NCI-H2029 (cell line): ENCODE data around the gene ARF1.

Experiments
- DNase-seq: peaks from one replicate; lab custom pipeline; 2025; lab: John Stamatoyannopoulos, UW

Gene ARF1

DNA sequence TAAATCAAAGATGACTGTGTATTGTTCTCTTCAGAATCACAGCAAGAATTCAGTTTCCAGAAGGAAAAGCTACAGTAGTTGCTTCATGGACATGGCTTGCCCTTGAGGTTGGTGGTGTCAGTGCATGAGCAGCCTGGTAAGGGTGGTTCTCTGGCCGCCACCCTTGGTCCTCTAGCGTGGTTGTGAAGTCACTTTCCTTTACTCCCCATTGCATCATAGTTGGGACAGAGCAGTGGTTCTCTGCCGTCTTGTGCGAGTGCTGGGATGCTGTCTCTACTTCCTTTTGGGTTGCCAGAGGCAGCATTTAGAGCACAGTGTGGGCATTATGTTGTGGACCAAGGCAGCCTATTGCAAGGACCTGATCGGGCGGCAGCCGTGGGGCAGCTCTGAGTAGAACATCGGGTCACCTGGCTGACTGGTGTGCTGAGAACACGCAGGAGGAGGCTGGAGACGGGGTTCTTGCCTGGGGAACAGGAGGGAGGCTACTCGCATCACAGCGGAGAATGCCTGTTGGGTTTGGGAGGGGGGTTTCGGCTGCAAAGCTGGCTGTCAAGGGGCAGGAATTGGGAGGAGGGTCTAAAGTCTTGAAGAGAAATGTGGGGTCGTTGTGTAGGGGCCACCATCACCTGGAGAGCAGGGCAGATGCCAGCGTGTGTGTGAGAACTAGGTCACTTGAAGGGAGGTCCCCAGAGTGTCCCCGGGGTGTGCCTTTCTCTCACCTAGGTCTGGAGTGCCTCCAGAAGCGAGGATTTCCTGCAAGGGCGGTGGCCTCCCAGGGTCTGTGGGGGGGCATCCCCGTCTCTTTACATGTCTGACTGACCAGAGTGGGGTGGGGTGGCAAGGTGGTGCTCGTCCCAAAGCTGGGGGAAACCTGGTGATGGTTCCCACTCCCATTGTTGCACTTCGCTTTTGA is 6.3 kb downstream of the ARF1 start:
- no peak for DNase-seq

DNA sequence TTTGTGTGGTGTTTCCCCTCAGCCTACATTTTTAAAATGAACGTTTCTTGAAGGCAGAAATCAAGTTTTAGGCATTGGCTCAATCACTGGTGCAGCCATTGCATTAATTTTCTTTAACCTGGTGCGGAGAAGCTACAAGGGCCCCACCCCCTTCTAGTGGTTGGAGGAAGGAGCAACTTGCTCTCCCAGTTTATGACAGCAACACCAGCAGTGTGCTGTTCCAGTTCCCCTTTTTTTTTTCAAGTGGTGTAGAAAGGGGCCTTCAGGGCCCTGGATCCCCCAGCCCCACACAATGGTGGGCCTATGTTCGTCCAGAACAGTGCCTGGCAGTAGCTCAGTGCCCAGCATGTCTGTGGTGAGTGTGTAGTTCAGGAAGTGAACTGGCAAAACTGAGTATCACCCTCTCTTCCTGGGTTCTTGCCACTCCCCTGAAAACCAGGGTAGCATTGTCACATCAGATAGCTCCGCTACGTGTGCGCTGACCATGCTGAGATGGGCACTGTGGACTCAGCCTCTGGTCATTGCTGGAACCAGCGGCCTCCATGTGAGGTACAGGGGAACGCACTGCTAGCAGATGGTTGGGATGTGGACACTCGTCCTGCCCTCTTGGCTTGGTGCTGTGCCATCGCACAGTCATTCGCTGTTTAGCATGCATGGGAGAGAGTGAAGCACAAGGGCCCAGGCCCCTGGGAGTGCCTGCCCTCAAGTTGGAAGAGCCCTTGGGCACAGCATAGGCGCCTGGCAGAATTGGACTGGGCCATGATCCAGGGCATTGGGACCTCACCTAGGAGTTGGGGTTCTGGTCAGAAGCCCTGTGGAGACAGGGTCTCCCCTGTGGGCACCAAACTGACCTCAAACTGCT is 7.2 kb downstream of the ARF1 start:
- DNase-seq: no peak

- no peak for DNase-seq
Observed at GRCh38 chr1:228090613-228091081, 8.1 kb downstream of the ARF1 start.

GRCh38 chr1:228091084-228091483 is 8.6 kb downstream of the ARF1 start:
- DNase-seq: no peak

DNA sequence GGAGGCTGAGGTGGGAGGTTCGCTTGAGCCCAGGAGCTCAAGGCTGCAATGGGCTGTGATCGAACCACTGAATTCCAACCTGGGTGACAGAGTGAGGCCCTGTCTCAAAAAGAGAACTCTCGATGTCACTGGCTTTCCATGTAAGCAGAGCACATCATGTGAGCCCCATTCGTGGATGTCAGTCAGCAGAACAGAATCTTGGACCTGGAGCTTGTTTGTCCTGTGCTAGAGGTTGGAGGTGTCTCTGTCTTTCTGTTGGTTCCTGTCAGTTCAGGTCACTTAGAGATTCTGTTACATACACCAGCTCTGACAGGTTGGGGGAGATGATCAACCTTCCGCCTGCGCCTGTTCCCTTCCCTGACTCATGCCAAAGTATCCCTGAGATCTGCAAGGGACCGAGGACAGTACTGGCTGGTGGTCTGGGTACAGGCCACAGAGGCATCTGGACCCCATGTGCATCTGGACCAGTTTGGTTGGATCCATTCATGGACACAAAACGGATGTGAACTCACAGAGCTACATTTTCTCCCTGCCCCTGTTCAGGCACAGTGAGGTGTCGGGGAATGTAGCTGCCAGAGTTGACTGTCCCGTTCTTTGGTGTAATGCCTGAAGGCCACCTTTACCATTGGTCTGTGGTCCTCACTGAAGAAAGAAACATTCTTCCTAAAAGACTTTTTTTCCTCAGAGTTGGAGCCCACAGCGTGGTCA is 10.0 kb downstream of the ARF1 start:
- DNase-seq: no peak

- no peak for DNase-seq
Observed at GRCh38 chr1:228093050-228093906, 10.8 kb downstream of the ARF1 start.

DNA sequence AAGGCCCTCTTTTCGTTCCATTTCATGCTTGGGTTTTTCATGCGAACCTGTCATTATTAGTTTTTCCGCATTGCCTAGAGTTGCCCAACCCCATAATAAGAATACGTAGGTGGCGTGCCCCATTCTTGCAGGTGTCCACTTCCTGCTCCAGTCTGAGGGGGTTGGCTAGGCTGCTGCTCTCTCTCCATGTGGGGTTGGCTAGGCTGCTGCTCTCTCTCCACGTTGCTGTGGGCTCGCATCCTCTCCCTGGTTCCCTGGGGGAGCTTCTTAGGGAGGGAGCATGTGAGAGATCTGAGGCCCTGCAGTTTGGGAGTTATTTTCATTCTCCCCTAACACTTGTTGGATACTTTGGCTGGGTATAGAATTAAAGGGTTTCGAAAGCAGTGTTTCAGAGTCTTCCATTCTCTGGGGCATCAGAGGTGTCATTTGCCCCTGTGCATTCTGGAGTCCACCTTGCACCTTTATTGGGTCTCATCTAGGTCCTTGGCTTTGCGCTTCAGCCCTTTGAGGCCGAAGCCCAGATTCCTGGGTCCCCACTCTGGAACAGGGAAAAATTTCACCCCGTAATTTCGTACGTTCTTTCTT is 12.0 kb downstream of the ARF1 start:
- no peak for DNase-seq

- no peak for DNase-seq
Observed at GRCh38 chr1:228095161-228095560, 12.7 kb downstream of the ARF1 start.

DNA sequence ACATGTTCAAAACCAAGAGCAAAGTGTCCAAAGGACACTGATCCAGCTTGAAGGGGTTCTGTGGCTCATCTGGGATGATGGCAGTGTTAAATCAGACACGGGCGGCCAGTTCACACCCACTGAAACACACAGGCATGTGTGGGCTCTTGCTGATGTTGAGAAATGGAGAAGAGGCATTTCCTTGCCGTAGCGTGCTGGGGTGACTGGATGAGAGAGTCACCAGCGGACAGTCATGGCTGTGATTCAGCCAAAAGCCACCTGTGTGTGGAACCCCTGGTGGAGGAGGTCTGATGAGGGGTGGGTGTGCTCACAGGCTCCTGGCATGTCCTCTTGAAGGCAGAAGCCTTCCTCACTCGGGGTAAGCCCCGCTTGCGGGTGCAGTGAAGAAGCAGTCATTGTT is 13.4 kb downstream of the ARF1 start:
- no peak for DNase-seq

DNA sequence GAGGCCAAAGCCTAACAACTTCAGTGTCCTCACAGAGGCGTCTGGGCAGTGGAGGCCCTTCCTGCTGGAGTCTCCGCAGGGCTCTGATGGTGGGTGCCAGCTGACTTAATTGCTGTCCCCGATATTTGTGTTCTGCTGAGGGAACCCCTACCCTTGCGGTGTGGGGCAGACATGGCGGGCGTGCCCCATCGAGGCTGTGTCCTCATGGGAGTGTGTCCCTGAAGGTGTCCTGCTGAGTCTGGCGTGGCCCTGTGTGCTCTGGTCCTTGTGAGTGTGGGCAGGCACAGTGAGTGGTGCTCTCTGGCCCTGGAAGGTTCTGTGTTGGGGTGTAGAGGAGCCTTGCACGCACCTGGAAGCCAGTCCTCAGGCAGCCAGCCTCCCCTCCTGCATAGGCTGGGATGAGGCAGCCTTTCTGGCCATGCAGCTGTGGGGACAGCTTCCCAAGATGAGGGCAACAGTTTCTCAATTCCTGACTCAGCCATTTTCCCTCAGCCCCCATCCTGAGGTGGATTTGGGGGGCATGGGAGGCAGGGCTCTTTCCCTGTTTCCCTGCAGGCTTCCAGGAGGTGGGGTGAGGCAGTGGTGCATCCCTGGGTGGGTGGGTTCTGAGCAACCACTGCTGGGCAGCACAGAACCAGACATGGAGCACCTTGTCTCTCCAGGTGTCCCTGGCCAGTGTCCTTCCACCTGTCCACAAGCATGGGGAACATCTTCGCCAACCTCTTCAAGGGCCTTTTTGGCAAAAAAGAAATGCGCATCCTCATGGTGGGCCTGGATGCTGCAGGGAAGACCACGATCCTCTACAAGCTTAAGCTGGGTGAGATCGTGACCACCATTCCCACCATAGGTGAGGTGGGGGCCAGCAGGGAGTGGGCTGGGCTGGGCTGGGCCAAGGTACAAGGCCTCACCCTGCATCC is 14.2 kb downstream of the ARF1 start:
- no peak for DNase-seq

DNA sequence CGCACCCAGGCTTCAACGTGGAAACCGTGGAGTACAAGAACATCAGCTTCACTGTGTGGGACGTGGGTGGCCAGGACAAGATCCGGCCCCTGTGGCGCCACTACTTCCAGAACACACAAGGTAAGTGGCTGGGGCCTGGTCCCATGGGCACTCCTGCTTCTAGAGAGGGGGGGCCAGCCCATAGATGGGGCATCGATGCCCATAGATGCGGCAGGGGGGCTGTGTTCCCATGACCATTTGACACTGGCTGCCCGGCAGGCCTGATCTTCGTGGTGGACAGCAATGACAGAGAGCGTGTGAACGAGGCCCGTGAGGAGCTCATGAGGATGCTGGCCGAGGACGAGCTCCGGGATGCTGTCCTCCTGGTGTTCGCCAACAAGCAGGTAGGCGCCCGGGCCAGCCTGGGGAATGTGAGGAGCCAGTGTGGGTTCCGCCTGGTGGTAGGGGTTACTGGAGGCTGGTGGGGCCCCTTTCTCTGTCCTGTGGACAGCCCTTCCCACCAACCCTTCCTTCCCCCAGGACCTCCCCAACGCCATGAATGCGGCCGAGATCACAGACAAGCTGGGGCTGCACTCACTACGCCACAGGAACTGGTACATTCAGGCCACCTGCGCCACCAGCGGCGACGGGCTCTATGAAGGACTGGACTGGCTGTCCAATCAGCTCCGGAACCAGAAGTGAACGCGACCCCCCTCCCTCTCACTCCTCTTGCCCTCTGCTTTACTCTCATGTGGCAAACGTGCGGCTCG is 15.0 kb downstream of the ARF1 start:
- DNase-seq: no peak

- no peak for DNase-seq
Observed at GRCh38 chr1:228098323-228098931, 15.9 kb downstream of the ARF1 start.

- no peak for DNase-seq
Observed at GRCh38 chr1:228099331-228099732, 16.8 kb downstream of the ARF1 start.

GRCh38 chr1:228100822-228101613 is 18.5 kb downstream of the ARF1 start:
- DNase-seq: no peak

DNA sequence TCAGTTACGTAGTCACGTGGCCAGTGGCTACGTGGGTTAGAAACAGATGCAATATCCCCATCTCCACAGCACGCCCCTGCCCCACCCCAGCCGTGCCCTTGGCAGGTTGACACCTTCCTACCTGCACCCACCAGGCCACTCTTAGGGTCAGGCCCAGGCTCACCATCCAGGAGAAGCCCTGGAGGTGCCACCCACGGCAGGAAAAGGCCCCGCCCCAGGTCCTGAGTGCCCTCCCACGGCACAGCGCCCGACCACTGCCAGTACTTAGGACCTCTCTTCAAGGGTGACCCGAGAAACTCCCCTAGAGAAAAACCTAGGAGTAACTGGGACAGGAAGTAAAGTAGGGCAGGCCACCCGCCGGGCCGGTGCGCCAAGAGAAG is 19.1 kb downstream of the ARF1 start:
- DNase-seq: no peak

DNA sequence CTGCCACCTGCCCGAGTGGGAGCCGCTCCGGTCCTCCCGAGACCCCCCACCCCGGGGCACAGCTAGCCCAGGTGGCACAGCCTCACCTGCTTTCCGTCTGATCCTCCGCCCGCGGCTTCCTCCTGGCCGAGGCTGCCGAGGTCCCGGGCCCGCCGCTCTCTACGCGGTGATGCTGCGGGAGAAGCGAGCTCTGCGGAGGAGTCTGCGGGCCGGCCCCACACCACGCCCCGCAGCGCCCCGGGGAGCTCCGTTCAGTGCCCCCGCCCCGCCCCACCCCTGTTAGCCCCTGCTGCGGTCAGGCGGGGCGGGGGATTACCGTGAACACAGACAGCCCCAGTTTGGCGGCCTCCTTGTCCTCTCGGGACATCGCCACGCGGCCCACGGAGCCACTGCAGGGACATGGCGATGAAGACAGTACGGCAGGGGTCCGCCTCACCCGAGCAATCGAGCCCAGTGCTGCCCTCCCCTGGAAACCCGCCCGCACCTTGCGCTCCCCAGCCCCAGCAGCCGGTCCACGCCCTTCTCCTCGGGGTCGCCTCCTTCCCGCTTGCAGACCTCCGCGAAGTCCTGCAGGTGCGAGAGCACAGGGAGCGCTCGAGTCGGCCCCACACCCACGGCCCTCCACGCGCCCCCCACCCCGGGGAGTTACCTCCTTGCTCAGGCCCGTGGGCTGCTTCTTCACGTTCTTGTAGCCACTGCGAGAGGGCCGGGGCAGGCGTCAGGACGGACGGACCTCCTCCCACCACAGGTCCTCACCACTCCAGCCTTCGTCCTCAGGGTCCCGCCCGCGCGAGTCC is 19.7 kb downstream of the ARF1 start:
- DNase-seq: no peak
